K562 (cell line): Measurements from ENCODE around the gene IGLL1. TPM values are rescaled to one million over a fixed set of nuclear protein-coding genes. Genes with fewer than 3 reads are reported as not detected.

ENCODE experiments used
- ATAC-seq: fragments of 200-7000 bp; cut with Tn5 transposase; 3 replicates; pipeline ENCODE4 v1.9.1; 2020; ENCODE audit warnings: moderate library complexity
- BruUV-seq: library from RNA; stranded (reverse); fragments of 400-500 nt; replicated peaks from 2 replicates; lab custom pipeline; 2021; lab: Mats Ljungman, UMichigan
- CTCF ChIA-PET: fragments of 300-600 bp; formaldehyde crosslinking; extraction: SDS; loops from one replicate; lab custom pipeline; 2021; ENCODE audit warnings: low intra/inter-chr PET ratio; lab: Yijun Ruan, JAX
- POLR2A ChIA-PET: fragments of 300-600, 350-650 bp; sonication (Branson Sonifier 250); formaldehyde crosslinking; extraction: SDS; loops from one replicate; lab custom pipeline; 2021; ENCODE audit warnings: antibody characterized with exemption, inconsistent platforms; lab: Yijun Ruan, JAX
- DNase-seq, 4 experiments: peaks; one replicate each; pipeline versions ENCODE4 v3.0.0 to v3.0.0-alpha.2; 2011 to 2018; ENCODE audit warnings: low spot score in 3 of 4, mixed read lengths in 3 of 4; ENCODE audit errors: extremely low read depth in 1 of 4
- FAIRE-seq: peaks from 2 replicates; lab custom pipeline; 2011; peaks lifted over from hg19 to GRCh38; lab: Jason Lieb, UNC
- H2AFZ ChIP-seq: 2 replicates; pipeline ENCODE4 v1.6.0; 2011; ENCODE audit warnings: low read depth, low read length, control low read depth, inconsistent platforms
- H3K27ac ChIP-seq: fragments of 200-600 bp; 3 replicates; pipeline ENCODE4 v1.8.0; 2011; ENCODE audit warnings: low read depth, mild to moderate bottlenecking, control low read depth, inconsistent platforms, low read length, moderate library complexity, mixed read lengths; ENCODE audit errors: extremely low read depth
- H3K27me3 ChIP-seq, 2 experiments: fragments of 300-600 bp in 1 of 2; 2 replicates in 1 of 2; 3 replicates in 1 of 2; pipeline versions ENCODE4 v1.6.0 to v1.8.0; 2011; ENCODE audit warnings: inconsistent platforms in 2 of 2, low read length in 2 of 2, mild to moderate bottlenecking in 1 of 2, mixed read lengths in 1 of 2, moderate library complexity in 1 of 2; ENCODE audit not compliant: control insufficient read depth in 2 of 2, insufficient read depth in 2 of 2
- H3K36me3 ChIP-seq: fragments of 300-600 bp; 3 replicates; pipeline ENCODE4 v1.8.0; 2011; ENCODE audit warnings: mild to moderate bottlenecking, low read length, inconsistent platforms; ENCODE audit not compliant: control insufficient read depth, insufficient read depth
- H3K4me1 ChIP-seq, 2 experiments: fragments of 200-600 bp in 1 of 2; replicated peaks in 1 of 2; 2 replicates in 1 of 2; 3 replicates in 1 of 2; pipeline versions ENCODE4 v1.5.1 to v1.8.0; 2011; ENCODE audit warnings: inconsistent platforms in 2 of 2, low read length in 2 of 2, mild to moderate bottlenecking in 1 of 2, mixed read lengths in 1 of 2, moderate library complexity in 1 of 2; ENCODE audit not compliant: control insufficient read depth in 2 of 2, insufficient read depth in 2 of 2
- H3K4me2 ChIP-seq: 2 replicates; pipeline ENCODE4 v1.6.1; 2011; ENCODE audit warnings: low read length, control low read depth, inconsistent platforms, mixed read lengths; ENCODE audit not compliant: insufficient read depth
- H3K4me3 ChIP-seq: fragments of 200-600 bp; sonication (generic), shearing (Covaris generic); 2 replicates; pipeline ENCODE4 v1.5.1; 2016; ENCODE audit warnings: control low read depth, inconsistent platforms
- H3K79me2 ChIP-seq: fragments of 200-600 bp; 3 replicates; pipeline ENCODE4 v1.8.0; 2011; ENCODE audit warnings: low read length, inconsistent platforms; ENCODE audit not compliant: control insufficient read depth, insufficient read depth
- H3K9ac ChIP-seq, 2 experiments: 2 replicates each; pipeline versions ENCODE4 v1.6.0 to v1.6.1; 2011; ENCODE audit warnings: low read depth in 2 of 2, low read length in 2 of 2, control low read depth in 1 of 2, inconsistent platforms in 1 of 2, mild to moderate bottlenecking in 1 of 2, mixed read lengths in 1 of 2; ENCODE audit not compliant: insufficient read depth in 1 of 2
- H3K9me1 ChIP-seq: one replicate; pipeline ENCODE4 v1.6.0; 2011; ENCODE audit warnings: inconsistent platforms, mild to moderate bottlenecking, low read length, moderate library complexity; ENCODE audit not compliant: control insufficient read depth, insufficient read depth
- H3K9me3 ChIP-seq: replicated peaks from 2 replicates; pipeline ENCODE4 v1.5.1; 2011; ENCODE audit warnings: low read depth, low read length, inconsistent platforms; ENCODE audit not compliant: control insufficient read depth, insufficient read depth
- H4K20me1 ChIP-seq: replicated peaks from 2 replicates; pipeline ENCODE4 v1.6.1; 2011; ENCODE audit warnings: low read length, inconsistent platforms, mixed read lengths; ENCODE audit not compliant: control insufficient read depth, insufficient read depth
- CXXC5 ChIP-seq: fragments of 250-450 bp; sonication (Bioruptor Pico); IDR thresholded peaks from 2 replicates; pipeline ENCODE4 v1.8.0; 2022; ENCODE audit warnings: inconsistent platforms, mild to moderate bottlenecking, moderate library complexity
- FOSL1 ChIP-seq: fragments of 200-800 bp; sonication (Bioruptor generic); conservative IDR thresholded peaks from 2 replicates; pipeline ENCODE4 v1.6.1; 2016; ENCODE audit warnings: missing genetic modification characterization, missing compliant biosample characterization
- SP1 ChIP-seq: sonication (generic); formaldehyde crosslinking; IDR thresholded peaks from 2 replicates; pipeline ENCODE4 v1.8.1; 2022; ENCODE audit warnings: mild to moderate bottlenecking, missing genetic modification reagents
- ZFP1 ChIP-seq: fragments of 450-650 bp; formaldehyde crosslinking; IDR thresholded peaks from 2 replicates; pipeline ENCODE4 v1.4.0; 2020; ENCODE audit warnings: mild to moderate bottlenecking, mixed read lengths
- ZHX1 ChIP-seq: fragments of 150-350 bp; conservative IDR thresholded peaks from 2 replicates; pipeline ENCODE4 v1.6.1; 2014; ENCODE audit warnings: low read length
- WGBS: fragments of 100-300 bp; shearing (Covaris generic); methylation state at CpG from one replicate; pipeline ENCODE4 v1.1.6; 2016; ENCODE audit warnings: low coverage, mixed read lengths; ENCODE audit not compliant: insufficient coverage; ENCODE audit errors: missing lambda C conversion rate; 5-methylcytosine and 5-hydroxymethylcytosine counted together
- in situ Hi-C: fragments of 300-500 bp; cut with MboI; formaldehyde crosslinking; loops from 4 replicates; pipeline ENCODE4 v1.15.0; 2018; ENCODE audit warnings: inconsistent platforms, mixed read lengths
- intact Hi-C: fragments of 100-400 bp; cut with micrococcal nuclease; formaldehyde crosslinking; loops from 2 replicates; pipeline ENCODE4 v1.14.2; 2022
- polyA plus RNA-seq, 8 experiments: library from polyadenylated mRNA; depleted of rRNA in 4 of 8; stranded (reverse) in 5 of 8; unstranded in 3 of 8; fragments of >200 nt; fragmentation: Nextera tagmentation in 2 of 8; fragmentation: Illumina TruSeq in 1 of 8; extraction: Ambion mirVana in 2 of 8; extraction: Trizol in 1 of 8; gene quantifications; 2 replicates each; pipeline versions ENCODE4 v1.2.1 to v1.2.3, GENCODE V29; 2011 to 2014; ENCODE audit warnings: inconsistent platforms in 1 of 8, missing spikeins in 1 of 8
- total RNA-seq, 7 experiments: library from RNA; depleted of rRNA in 6 of 7; stranded (reverse); fragments of >200 nt in 6 of 7; fragmentation: Illumina TruSeq in 2 of 7; extraction: Trizol in 2 of 7; gene quantifications; 2 replicates each; pipeline versions ENCODE4 v1.2.1 to v1.2.3, GENCODE V29; 2011 to 2021; ENCODE audit warnings: low replicate concordance in 1 of 7

The IGLL1 gene
- total and polyA plus RNA-seq, 9 of the 15 experiments (the other 6 are each of a cell fraction or from before 2014, with no cell fraction given) = 0.10 to 0.32 (median 0.20) TPM; not detected in 6

GRCh38 chr22:23603266-23603665 is 23.2 kb upstream of the IGLL1 start:
- BruUV-seq = no TSS peak

More at GRCh38 chr22:23603266-23603665, 23.2 kb upstream of the IGLL1 start:
- intact Hi-C loops = no loop called here
- H4K20me1 ChIP-seq = no peaks in the 10 kb centered on the region
- no peak for TF ChIP-seq ZFP1
- TF ChIP-seq SP1 (CRISPR knock-in tag) = no peak
- TF ChIP-seq CXXC5 (CRISPR knock-in tag) = no peak
- no peak for TF ChIP-seq FOSL1 (tag)
- no peak for TF ChIP-seq ZHX1
- TF ChIP-seq, all 486 proteins: peak for 0
- 14% methylated on average over 5 of the region's 7 CpGs for WGBS
- Histone ChIP-seq H3K79me2 (no peaks in the 10 kb centered on the region), H2AFZ (no peak overlapping the region), H3K9me1 (no peaks in the 10 kb centered on the region), H3K27me3 (peaks cover 0 to 9% of the 10 kb centered on the region in 2 experiments; a peak in 2 of 5 replicates), H3K36me3 (no peaks in the 10 kb centered on the region), H3K9me3 (no peaks in the 10 kb centered on the region), H3K4me1 (no peaks in the 10 kb centered on the region; a peak in 1 of 5 replicates), H3K27ac (no peak overlapping the region), H3K9ac (no peak overlapping the region), H3K4me2 (no peak overlapping the region), H3K4me3 (no peak overlapping the region)
- no peak for ATAC-seq
- no peak for FAIRE-seq
- DNase-seq = no peak
- ChIA-PET POLR2A (no interaction called here), CTCF (no interaction called here)
- in situ Hi-C loops = no loop called here
